Measurements from ENCODE around the gene ALKAL2.
A peak's percentile ranks its signal among the peaks of the same experiment; 100 is the strongest.

Gene ALKAL2

DNA sequence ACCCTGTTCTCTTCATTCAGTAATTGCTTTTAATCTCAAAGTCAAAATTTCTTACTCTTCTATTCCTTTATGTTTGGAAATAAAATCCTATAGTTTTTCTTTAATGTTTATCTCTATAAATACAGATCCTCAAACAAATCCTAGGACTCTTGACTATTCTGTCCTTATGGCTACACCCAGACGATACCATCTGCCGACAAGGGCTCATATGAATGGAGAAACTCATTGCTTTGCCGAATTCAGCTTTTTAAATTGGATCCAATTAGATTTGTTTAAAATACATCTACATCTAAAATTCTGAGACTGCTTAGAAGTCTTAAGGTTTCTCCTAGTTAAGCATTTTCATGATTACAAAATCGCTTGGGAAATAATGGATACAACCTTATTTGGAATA is 9.0 kb downstream of the ALKAL2 start:
- H3K36me3 ChIP-seq (ENCODE audit: control insufficient read depth, insufficient read depth, low read length) = peaks cover 9% of the 10 kb centered on the region

DNA sequence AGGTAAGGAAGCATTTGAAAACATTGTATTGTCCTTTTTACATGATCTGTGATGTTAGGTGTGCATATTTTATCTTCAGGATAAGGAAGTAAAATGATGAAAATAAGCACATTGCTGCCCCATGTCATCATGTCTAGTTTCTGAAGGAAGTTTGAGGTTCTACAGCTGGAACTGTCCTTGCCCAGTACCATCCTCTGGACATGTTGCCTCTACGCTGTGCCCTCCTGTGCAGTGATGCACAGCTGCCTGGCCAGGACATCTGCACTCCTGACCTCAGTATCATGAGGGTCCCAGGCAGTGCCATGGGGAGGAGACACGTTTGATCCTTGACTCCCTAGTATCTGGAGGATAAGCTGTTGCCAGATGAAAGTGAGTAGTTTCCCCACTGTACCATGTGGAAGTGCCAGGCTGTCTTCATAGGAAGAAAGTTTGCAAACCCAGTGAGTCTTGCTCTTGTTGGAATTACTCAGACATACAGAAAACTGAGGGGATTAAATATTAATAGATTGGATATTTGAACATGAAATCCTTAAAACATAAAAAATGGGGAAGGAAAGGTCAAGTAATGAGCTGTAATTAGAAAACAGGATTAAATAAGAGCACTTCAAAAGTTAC is 9.5 kb downstream of the ALKAL2 start:
- no peak overlapping the region for H3K9ac ChIP-seq (ENCODE audit: low read length)
- no peaks in the 10 kb centered on the region for H3K4me1 ChIP-seq (ENCODE audit: control insufficient read depth, insufficient read depth, low read length)
- H3K27ac ChIP-seq (ENCODE audit: low read depth, low read length) = no peak overlapping the region
- H3K4me3 ChIP-seq (ENCODE audit: low read length) = no peak overlapping the region
- peaks cover 9% of the 10 kb centered on the region for H3K36me3 ChIP-seq (ENCODE audit: control insufficient read depth, insufficient read depth, low read length)
- no peaks in the 10 kb centered on the region for H3K27me3 ChIP-seq (ENCODE audit: control insufficient read depth, insufficient read depth, low read length)

More for the DNA sequence above, 9.0 kb downstream of the ALKAL2 start:
- H3K4me1 ChIP-seq (ENCODE audit: control insufficient read depth, insufficient read depth, low read length) = no peaks in the 10 kb centered on the region
- no peak overlapping the region for H3K9ac ChIP-seq (ENCODE audit: low read length)
- H3K4me3 ChIP-seq (ENCODE audit: low read length) = no peak overlapping the region
- no peaks in the 10 kb centered on the region for H3K27me3 ChIP-seq (ENCODE audit: control insufficient read depth, insufficient read depth, low read length)
- no peak overlapping the region for H3K27ac ChIP-seq (ENCODE audit: low read depth, low read length)

GRCh38 chr2:275466-275865 is 12.4 kb downstream of the ALKAL2 start:
- no peak overlapping the region for H3K9ac ChIP-seq (ENCODE audit: low read length)
- no peaks in the 10 kb centered on the region for H3K27me3 ChIP-seq (ENCODE audit: control insufficient read depth, insufficient read depth, low read length)
- H3K4me3 ChIP-seq (ENCODE audit: low read length) = no peak overlapping the region
- H3K27ac ChIP-seq (ENCODE audit: low read depth, low read length) = no peak overlapping the region
- peaks cover 6% of the 10 kb centered on the region for H3K36me3 ChIP-seq (ENCODE audit: control insufficient read depth, insufficient read depth, low read length)
- no peaks in the 10 kb centered on the region for H3K4me1 ChIP-seq (ENCODE audit: control insufficient read depth, insufficient read depth, low read length)

GRCh38 chr2:274503-274902 is 13.4 kb downstream of the ALKAL2 start:
- Histone ChIP-seq H3K9ac (ENCODE audit: low read length) (no peak overlapping the region), H3K4me3 (ENCODE audit: low read length) (no peak overlapping the region), H3K27me3 (ENCODE audit: control insufficient read depth, insufficient read depth, low read length) (no peaks in the 10 kb centered on the region), H3K4me1 (ENCODE audit: control insufficient read depth, insufficient read depth, low read length) (no peaks in the 10 kb centered on the region), H3K36me3 (ENCODE audit: control insufficient read depth, insufficient read depth, low read length) (peaks cover 6% of the 10 kb centered on the region), H3K27ac (ENCODE audit: low read depth, low read length) (no peak overlapping the region)

DNA sequence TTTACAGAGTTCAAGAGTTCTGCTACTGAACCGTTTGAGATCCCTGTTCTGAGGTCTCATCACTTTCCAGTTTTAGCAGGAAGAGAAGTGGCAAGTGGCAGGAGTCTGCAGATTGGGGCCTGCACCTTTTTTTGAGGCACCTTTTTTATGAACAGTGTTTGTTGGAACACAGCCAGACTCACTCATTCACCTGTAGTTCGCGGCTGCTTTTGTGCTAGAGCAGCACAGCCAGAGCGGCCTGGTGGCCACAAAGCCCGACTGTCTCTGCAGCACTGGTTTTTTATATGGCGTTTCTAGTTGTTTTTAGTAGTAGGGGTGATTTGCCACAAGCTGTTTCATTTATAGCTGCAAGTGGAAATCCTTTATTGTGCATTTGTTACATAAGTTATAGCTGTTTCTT is 14.6 kb downstream of the ALKAL2 start:
- H3K27me3 ChIP-seq (ENCODE audit: control insufficient read depth, insufficient read depth, low read length) = no peaks in the 10 kb centered on the region
- H3K27ac ChIP-seq (ENCODE audit: low read depth, low read length) = no peak overlapping the region
- no peak overlapping the region for H3K4me3 ChIP-seq (ENCODE audit: low read length)
- no peak overlapping the region for H3K9ac ChIP-seq (ENCODE audit: low read length)
- peaks cover 4% of the 10 kb centered on the region for H3K36me3 ChIP-seq (ENCODE audit: control insufficient read depth, insufficient read depth, low read length)
- H3K4me1 ChIP-seq (ENCODE audit: control insufficient read depth, insufficient read depth, low read length) = no peaks in the 10 kb centered on the region

DNA sequence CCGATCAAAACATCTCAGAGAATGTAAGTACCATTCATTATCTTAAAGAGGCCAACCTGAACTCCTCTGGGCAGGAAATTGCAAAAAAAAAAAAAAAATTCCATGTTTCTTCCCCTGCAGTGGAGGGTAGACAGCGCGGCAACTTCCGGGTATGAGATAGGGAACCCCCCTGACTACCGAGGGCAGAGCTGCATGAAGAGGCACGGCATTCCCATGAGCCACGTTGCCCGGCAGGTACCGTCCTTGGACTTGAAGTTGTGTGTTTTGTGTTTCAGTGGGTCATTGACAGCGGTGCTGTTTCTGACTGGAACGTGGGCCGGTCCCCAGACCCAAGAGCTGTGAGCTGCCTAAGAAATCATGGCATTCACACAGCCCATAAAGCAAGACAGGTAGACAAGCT is 16.0 kb downstream of the ALKAL2 start:
- no peak overlapping the region for H3K9ac ChIP-seq (ENCODE audit: low read length)
- H3K27ac ChIP-seq (ENCODE audit: low read depth, low read length) = no peak overlapping the region

DNA sequence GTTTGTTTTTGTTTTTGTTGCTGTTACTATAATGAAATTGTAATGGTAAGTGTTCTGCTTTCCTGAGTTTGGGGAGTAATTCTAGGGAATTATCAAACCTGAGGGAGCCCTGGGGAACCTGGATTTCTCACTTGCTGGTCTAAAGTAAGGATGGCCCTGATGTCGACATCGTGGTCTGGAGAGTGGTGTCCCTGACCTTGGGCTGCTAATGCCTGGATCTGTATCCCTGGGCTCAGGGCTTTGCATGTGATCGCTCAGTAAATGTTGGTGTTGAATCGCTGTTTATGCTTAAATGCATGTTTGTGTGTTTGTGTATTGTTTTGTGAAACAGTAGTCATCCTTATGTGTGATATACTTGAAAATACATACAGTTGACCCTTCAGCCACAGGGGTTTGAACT is 17.0 kb downstream of the ALKAL2 start:
- Histone ChIP-seq H3K4me3 (ENCODE audit: low read length) (no peak overlapping the region), H3K27me3 (ENCODE audit: control insufficient read depth, insufficient read depth, low read length) (no peaks in the 10 kb centered on the region), H3K9ac (ENCODE audit: low read length) (no peak overlapping the region), H3K36me3 (ENCODE audit: control insufficient read depth, insufficient read depth, low read length) (no peaks in the 10 kb centered on the region), H3K4me1 (ENCODE audit: control insufficient read depth, insufficient read depth, low read length) (peaks cover 3% of the 10 kb centered on the region), H3K27ac (ENCODE audit: low read depth, low read length) (no peak overlapping the region)

More for the DNA sequence above, 16.0 kb downstream of the ALKAL2 start:
- Histone ChIP-seq H3K27me3 (ENCODE audit: control insufficient read depth, insufficient read depth, low read length) (no peaks in the 10 kb centered on the region), H3K36me3 (ENCODE audit: control insufficient read depth, insufficient read depth, low read length) (no peaks in the 10 kb centered on the region), H3K4me3 (ENCODE audit: low read length) (no peak overlapping the region), H3K4me1 (ENCODE audit: control insufficient read depth, insufficient read depth, low read length) (no peaks in the 10 kb centered on the region)

DNA sequence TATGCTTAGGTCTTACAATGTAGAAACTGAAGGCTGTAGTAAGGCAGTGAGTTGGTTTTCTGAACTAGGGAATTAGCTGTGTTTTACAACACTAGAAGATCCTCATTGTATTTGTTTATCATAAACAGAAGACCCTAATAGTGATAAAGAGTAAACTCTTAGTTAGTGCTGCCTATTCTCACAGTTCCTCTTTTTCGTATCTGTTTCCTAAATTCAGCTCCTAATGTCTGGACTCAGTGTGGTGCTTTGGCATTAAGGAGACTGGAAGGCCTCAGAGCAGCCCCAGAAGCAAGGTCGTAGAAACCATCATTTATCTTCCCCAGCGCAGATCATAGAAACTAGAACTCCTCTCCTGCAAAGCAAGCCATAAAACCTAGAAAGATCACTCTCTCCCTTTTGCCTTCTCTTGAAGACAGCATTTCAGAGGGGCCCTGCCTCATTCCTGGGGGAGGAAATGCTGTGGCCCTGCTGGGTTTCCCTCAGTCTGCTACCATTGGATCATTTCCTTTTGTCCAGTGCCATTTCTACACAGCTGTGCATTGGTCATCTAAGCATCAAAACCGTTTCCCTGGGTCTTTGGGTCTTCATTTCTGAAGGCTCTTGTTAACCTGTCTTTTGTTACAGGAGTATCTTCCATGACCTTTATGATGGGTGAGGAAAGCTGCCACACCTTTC is 18.4 kb downstream of the ALKAL2 start:
- Histone ChIP-seq H3K4me1 (ENCODE audit: control insufficient read depth, insufficient read depth, low read length) (peaks cover 7% of the 10 kb centered on the region), H3K9ac (ENCODE audit: low read length) (no peak overlapping the region), H3K27me3 (ENCODE audit: control insufficient read depth, insufficient read depth, low read length) (no peaks in the 10 kb centered on the region), H3K4me3 (ENCODE audit: low read length) (no peak overlapping the region), H3K36me3 (ENCODE audit: control insufficient read depth, insufficient read depth, low read length) (no peaks in the 10 kb centered on the region), H3K27ac (ENCODE audit: low read depth, low read length) (no peak overlapping the region)

- Histone ChIP-seq H3K27ac (ENCODE audit: low read depth, low read length) (no peak overlapping the region), H3K4me1 (ENCODE audit: control insufficient read depth, insufficient read depth, low read length) (peaks cover 7% of the 10 kb centered on the region)
These were observed 19.6 kb downstream of the ALKAL2 start for GRCh38 chr2:268323-268722.

DNA sequence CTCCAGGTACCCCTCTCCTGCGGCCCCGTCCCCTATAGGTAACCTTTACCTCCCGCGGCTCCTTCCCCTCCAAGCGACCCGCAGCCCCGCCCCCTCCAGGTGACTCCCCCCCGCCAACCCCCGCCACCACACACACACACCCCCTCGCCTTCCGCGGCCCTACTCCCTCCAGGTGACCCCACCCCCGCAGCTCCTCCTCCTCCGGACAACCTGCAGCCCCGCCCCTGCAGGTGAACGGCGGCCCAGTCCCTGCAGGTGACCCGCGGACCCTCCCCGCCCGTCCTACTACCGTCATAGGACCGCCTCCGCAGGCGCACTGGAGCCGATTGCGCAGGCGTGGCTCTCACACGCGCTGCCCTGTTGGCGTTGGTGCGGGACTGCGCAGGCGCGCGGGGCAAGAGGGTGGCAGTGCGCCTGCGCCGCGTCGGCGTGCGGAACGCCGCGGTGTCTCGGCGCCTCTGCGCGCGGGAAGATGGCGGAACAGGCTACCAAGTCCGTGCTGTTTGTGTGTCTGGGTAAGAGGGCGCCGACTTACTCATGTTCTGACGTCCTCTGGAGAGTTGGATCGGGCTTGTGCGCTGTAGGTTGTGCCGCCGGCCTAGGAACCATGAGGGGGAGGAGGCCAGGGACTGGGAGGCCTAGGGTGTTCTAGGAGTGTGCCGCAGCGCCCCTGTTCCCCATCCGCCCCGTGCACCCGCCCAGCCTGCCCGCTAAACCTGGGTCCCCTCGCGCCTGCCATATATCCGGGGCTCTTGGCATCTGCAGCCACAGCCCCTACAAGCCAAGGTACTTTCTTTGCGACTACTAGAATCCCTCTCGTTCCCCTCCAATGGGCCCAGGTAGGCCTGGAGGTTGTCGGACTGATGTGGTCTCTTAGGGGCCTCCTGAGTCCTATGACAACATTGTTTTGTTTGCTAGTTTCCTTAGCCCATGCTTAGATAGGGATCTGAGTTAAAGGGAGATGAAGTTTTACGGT is 23.1 kb downstream of the ALKAL2 start, which contains the start of gene ACP1:
Gene ACP1 (plus strand): TSS at position 455 of the 976 bp plus-strand sequence. CDS start 18 bp downstream, at position 473.
- Histone ChIP-seq H3K27me3 (ENCODE audit: control insufficient read depth, insufficient read depth, low read length) (no peaks in the 10 kb centered on the region), H3K36me3 (ENCODE audit: control insufficient read depth, insufficient read depth, low read length) (no peaks in the 10 kb centered on the region), H3K27ac (ENCODE audit: low read depth, low read length) (peak within 1 kb of the TSS; percentile 61), H3K4me3 (ENCODE audit: low read length) (peak within 1 kb of the TSS; percentile 79), H3K9ac (ENCODE audit: low read length) (peak within 1 kb of the TSS; percentile 60), H3K4me1 (ENCODE audit: control insufficient read depth, insufficient read depth, low read length) (peaks cover 7% of the 10 kb centered on the region)

More at GRCh38 chr2:268323-268722, 19.6 kb downstream of the ALKAL2 start:
- Histone ChIP-seq H3K36me3 (ENCODE audit: control insufficient read depth, insufficient read depth, low read length) (no peaks in the 10 kb centered on the region), H3K27me3 (ENCODE audit: control insufficient read depth, insufficient read depth, low read length) (no peaks in the 10 kb centered on the region), H3K9ac (ENCODE audit: low read length) (no peak overlapping the region), H3K4me3 (ENCODE audit: low read length) (no peak overlapping the region)

GRCh38 chr2:263774-264492 is 24.0 kb downstream of the ALKAL2 start, which contains the start of gene SH3YL1:
TSS of gene SH3YL1 (minus strand) at chr2:264032. CDS start at chr2:263984, 48 bp downstream.
- Histone ChIP-seq H3K27me3 (ENCODE audit: control insufficient read depth, insufficient read depth, low read length) (no peaks in the 10 kb centered on the region), H3K4me3 (ENCODE audit: low read length) (peak within 1 kb of the TSS; percentile 79), H3K4me1 (ENCODE audit: control insufficient read depth, insufficient read depth, low read length) (peaks cover 7% of the 10 kb centered on the region), H3K9ac (ENCODE audit: low read length) (peak within 1 kb of the TSS; percentile 60), H3K27ac (ENCODE audit: low read depth, low read length) (peak within 1 kb of the TSS; percentile 61), H3K36me3 (ENCODE audit: control insufficient read depth, insufficient read depth, low read length) (no peaks in the 10 kb centered on the region)

Data from rectal smooth muscle tissue (tissue), 1 donor.